ENCODE data around the gene TMEM179.

Gene TMEM179

GRCh38 chr14:104585966-104586697 is 18.4 kb downstream of the TMEM179 start:
- CTCF ChIA-PET: interaction anchor here (0.8 kb wide), 1 partner anchor 10 kb away, joined by 3 read pairs; no protein-coding TSS in a partner anchor
- POLR2A ChIA-PET: no interaction called here

GRCh38 chr14:104584557-104584956 is 20.0 kb downstream of the TMEM179 start:
- no peaks in the 10 kb centered on the region for H3K4me1 ChIP-seq (ENCODE audit: control extremely low read depth in 1 of 4, control insufficient read depth in 4 of 4, insufficient read depth in 4 of 4, low read length in 3 of 4)
- no peak overlapping the region for H3K27ac ChIP-seq (ENCODE audit: insufficient read depth in 1 of 2, low read depth in 1 of 2, low read length in 2 of 2, poor library complexity in 1 of 2, severe bottlenecking in 2 of 2)
- H3K27me3 ChIP-seq (replicated peaks in 2 of 5; ENCODE audit: control insufficient read depth in 4 of 5, insufficient read depth in 5 of 5, low read length in 4 of 5): peaks cover 0 to 39% (median 1%) of the 10 kb centered on the region in 5 experiments
- no peaks in the 10 kb centered on the region for H3K36me3 ChIP-seq (ENCODE audit: control insufficient read depth in 4 of 4, insufficient read depth in 4 of 4, low read length in 3 of 4)
- 93% methylated on average over 10 of the region's 10 CpGs for WGBS (ENCODE audit: insufficient coverage)
- no peak for DNase-seq
- H3K9me3 ChIP-seq (ENCODE audit: control extremely low read depth in 1 of 5, control insufficient read depth in 4 of 5, insufficient read depth in 2 of 5, low read depth in 1 of 5, low read length in 4 of 5): no peaks in the 10 kb centered on the region
- CTCF ChIA-PET: no interaction called here
- POLR2A ChIA-PET: interaction anchor here (0.6 kb wide), 1 partner anchor 56 kb away, joined by 3 read pairs; no protein-coding TSS in a partner anchor
- H3K4me3 ChIP-seq (ENCODE audit: control insufficient read depth in 1 of 7, extremely low read depth in 1 of 7, insufficient read depth in 4 of 7, low read depth in 2 of 7, low read length in 6 of 7): no peak overlapping the region

More at GRCh38 chr14:104585966-104586697, 18.4 kb downstream of the TMEM179 start:
- H3K27ac ChIP-seq (ENCODE audit: insufficient read depth in 1 of 2, low read depth in 1 of 2, low read length in 2 of 2, poor library complexity in 1 of 2, severe bottlenecking in 2 of 2): no peak overlapping the region
- no peaks in the 10 kb centered on the region for H3K4me1 ChIP-seq (ENCODE audit: control extremely low read depth in 1 of 4, control insufficient read depth in 4 of 4, insufficient read depth in 4 of 4, low read length in 3 of 4)
- no peak for DNase-seq
- no peaks in the 10 kb centered on the region for H3K9me3 ChIP-seq (ENCODE audit: control extremely low read depth in 1 of 5, control insufficient read depth in 4 of 5, insufficient read depth in 2 of 5, low read depth in 1 of 5, low read length in 4 of 5)
- H3K27me3 ChIP-seq (replicated peaks in 2 of 5; ENCODE audit: control insufficient read depth in 4 of 5, insufficient read depth in 5 of 5, low read length in 4 of 5): peaks cover 0 to 37% (median 1%) of the 10 kb centered on the region in 5 experiments
- 82% methylated on average over 20 of the region's 24 CpGs for WGBS (ENCODE audit: insufficient coverage)
- no peak overlapping the region for H3K4me3 ChIP-seq (ENCODE audit: control insufficient read depth in 1 of 7, extremely low read depth in 1 of 7, insufficient read depth in 4 of 7, low read depth in 2 of 7, low read length in 6 of 7)
- no peaks in the 10 kb centered on the region for H3K36me3 ChIP-seq (ENCODE audit: control insufficient read depth in 4 of 4, insufficient read depth in 4 of 4, low read length in 3 of 4)

GRCh38 chr14:104583424-104584306 is 20.9 kb downstream of the TMEM179 start:
- ChIA-PET POLR2A (interaction anchor here (0.6 kb wide), 1 partner anchor 55 kb away, joined by 3 read pairs; no protein-coding TSS in a partner anchor), CTCF (no interaction called here)
- Histone ChIP-seq H3K9me3 (ENCODE audit: control extremely low read depth in 1 of 5, control insufficient read depth in 4 of 5, insufficient read depth in 2 of 5, low read depth in 1 of 5, low read length in 4 of 5) (no peaks in the 10 kb centered on the region), H3K4me3 (ENCODE audit: control insufficient read depth in 1 of 7, extremely low read depth in 1 of 7, insufficient read depth in 4 of 7, low read depth in 2 of 7, low read length in 6 of 7) (no peak overlapping the region), H3K4me1 (ENCODE audit: control extremely low read depth in 1 of 4, control insufficient read depth in 4 of 4, insufficient read depth in 4 of 4, low read length in 3 of 4) (no peaks in the 10 kb centered on the region), H3K27me3 (replicated peaks in 2 of 5; ENCODE audit: control insufficient read depth in 4 of 5, insufficient read depth in 5 of 5, low read length in 4 of 5) (peaks cover 0 to 45% (median 1%) of the 10 kb centered on the region in 5 experiments), H3K36me3 (ENCODE audit: control insufficient read depth in 4 of 4, insufficient read depth in 4 of 4, low read length in 3 of 4) (no peaks in the 10 kb centered on the region), H3K27ac (ENCODE audit: insufficient read depth in 1 of 2, low read depth in 1 of 2, low read length in 2 of 2, poor library complexity in 1 of 2, severe bottlenecking in 2 of 2) (no peak overlapping the region)
- 85% methylated on average over 24 of the region's 27 CpGs for WGBS (ENCODE audit: insufficient coverage)
- DNase-seq: no peak

GRCh38 chr14:104582662-104583061 is 21.9 kb downstream of the TMEM179 start:
- peaks cover 0 to 50% (median 1%) of the 10 kb centered on the region in 5 experiments for H3K27me3 ChIP-seq (replicated peaks in 2 of 5; ENCODE audit: control insufficient read depth in 4 of 5, insufficient read depth in 5 of 5, low read length in 4 of 5)
- ChIA-PET POLR2A (no interaction called here), CTCF (interaction anchor here (2.0 kb wide), 1 partner anchor 19 kb away, joined by 5 read pairs; no protein-coding TSS in a partner anchor)
- DNase-seq: no peak
- H3K4me1 ChIP-seq (ENCODE audit: control extremely low read depth in 1 of 4, control insufficient read depth in 4 of 4, insufficient read depth in 4 of 4, low read length in 3 of 4): no peaks in the 10 kb centered on the region
- H3K27ac ChIP-seq (ENCODE audit: insufficient read depth in 1 of 2, low read depth in 1 of 2, low read length in 2 of 2, poor library complexity in 1 of 2, severe bottlenecking in 2 of 2): no peak overlapping the region
- H3K9me3 ChIP-seq (ENCODE audit: control extremely low read depth in 1 of 5, control insufficient read depth in 4 of 5, insufficient read depth in 2 of 5, low read depth in 1 of 5, low read length in 4 of 5): no peaks in the 10 kb centered on the region
- no peak overlapping the region for H3K4me3 ChIP-seq (ENCODE audit: control insufficient read depth in 1 of 7, extremely low read depth in 1 of 7, insufficient read depth in 4 of 7, low read depth in 2 of 7, low read length in 6 of 7)
- H3K36me3 ChIP-seq (ENCODE audit: control insufficient read depth in 4 of 4, insufficient read depth in 4 of 4, low read length in 3 of 4): no peaks in the 10 kb centered on the region
- 82% methylated on average over 7 of the region's 12 CpGs for WGBS (ENCODE audit: insufficient coverage)

GRCh38 chr14:104582005-104582404 is 22.6 kb downstream of the TMEM179 start:
- DNase-seq: no peak
- Histone ChIP-seq H3K36me3 (ENCODE audit: control insufficient read depth in 4 of 4, insufficient read depth in 4 of 4, low read length in 3 of 4) (no peaks in the 10 kb centered on the region), H3K27ac (ENCODE audit: insufficient read depth in 1 of 2, low read depth in 1 of 2, low read length in 2 of 2, poor library complexity in 1 of 2, severe bottlenecking in 2 of 2) (no peak overlapping the region), H3K4me1 (ENCODE audit: control extremely low read depth in 1 of 4, control insufficient read depth in 4 of 4, insufficient read depth in 4 of 4, low read length in 3 of 4) (no peaks in the 10 kb centered on the region), H3K9me3 (ENCODE audit: control extremely low read depth in 1 of 5, control insufficient read depth in 4 of 5, insufficient read depth in 2 of 5, low read depth in 1 of 5, low read length in 4 of 5) (no peaks in the 10 kb centered on the region), H3K27me3 (replicated peaks in 2 of 5; ENCODE audit: control insufficient read depth in 4 of 5, insufficient read depth in 5 of 5, low read length in 4 of 5) (peaks cover 0 to 43% (median 1%) of the 10 kb centered on the region in 5 experiments), H3K4me3 (ENCODE audit: control insufficient read depth in 1 of 7, extremely low read depth in 1 of 7, insufficient read depth in 4 of 7, low read depth in 2 of 7, low read length in 6 of 7) (no peak overlapping the region)
- POLR2A ChIA-PET: no interaction called here
- CTCF ChIA-PET: interaction anchor here (2.0 kb wide), 1 partner anchor 19 kb away, joined by 5 read pairs; no protein-coding TSS in a partner anchor
- WGBS (ENCODE audit: insufficient coverage): 82% methylated on average over 20 of the region's 20 CpGs

GRCh38 chr14:104581521-104581920 is 23.1 kb downstream of the TMEM179 start:
- POLR2A ChIA-PET: interaction anchor here (0.7 kb wide), 1 partner anchor 461 kb away, joined by 5 read pairs; no protein-coding TSS in a partner anchor

More at GRCh38 chr14:104581521-104581920, 23.1 kb downstream of the TMEM179 start:
- DNase-seq: no peak
- H3K4me3 ChIP-seq (ENCODE audit: control insufficient read depth in 1 of 7, extremely low read depth in 1 of 7, insufficient read depth in 4 of 7, low read depth in 2 of 7, low read length in 6 of 7): no peak overlapping the region
- 85% methylated on average over 4 of the region's 9 CpGs for WGBS (ENCODE audit: insufficient coverage)
- CTCF ChIA-PET: interaction anchor here (2.0 kb wide), 1 partner anchor 20 kb away, joined by 5 read pairs; no protein-coding TSS in a partner anchor
- peaks cover 0 to 38% (median 0%) of the 10 kb centered on the region in 5 experiments for H3K27me3 ChIP-seq (replicated peaks in 2 of 5; ENCODE audit: control insufficient read depth in 4 of 5, insufficient read depth in 5 of 5, low read length in 4 of 5)
- no peak overlapping the region for H3K27ac ChIP-seq (ENCODE audit: insufficient read depth in 1 of 2, low read depth in 1 of 2, low read length in 2 of 2, poor library complexity in 1 of 2, severe bottlenecking in 2 of 2)
- no peaks in the 10 kb centered on the region for H3K36me3 ChIP-seq (ENCODE audit: control insufficient read depth in 4 of 4, insufficient read depth in 4 of 4, low read length in 3 of 4)
- no peaks in the 10 kb centered on the region for H3K4me1 ChIP-seq (ENCODE audit: control extremely low read depth in 1 of 4, control insufficient read depth in 4 of 4, insufficient read depth in 4 of 4, low read length in 3 of 4)
- H3K9me3 ChIP-seq (ENCODE audit: control extremely low read depth in 1 of 5, control insufficient read depth in 4 of 5, insufficient read depth in 2 of 5, low read depth in 1 of 5, low read length in 4 of 5): no peaks in the 10 kb centered on the region
